Right lobe of liver (tissue), 6 donors: ENCODE results near the gene GRAMD2A. TPM values are rescaled to one million over a fixed set of nuclear protein-coding genes. Genes with fewer than 3 reads are reported as not detected.

Experiments used
- ATAC-seq, 4 donors: fragments of 200-7000 bp; cut with Tn5 transposase; one replicate each; pipeline ENCODE4 v1.9.1; 2020; ENCODE audit warnings: mild to moderate bottlenecking in 4 of 4, moderate library complexity in 4 of 4
- DNase-seq, 3 donors: peaks; one replicate each; pipeline ENCODE4 v3.0.0-alpha.2; 2020
- H3K27ac ChIP-seq, 3 donors: fragments of 200-600 bp; one replicate each; pipeline ENCODE4 v1.8.0; 2022
- H3K27me3 ChIP-seq, 2 donors: fragments of 200-600 bp; one replicate each; pipeline ENCODE4 v1.8.0; 2022
- H3K36me3 ChIP-seq, 4 donors: fragments of 200-600 bp; sonication (generic) in 1 of 4; one replicate each; pipeline versions ENCODE4 v1.5.1 to v1.8.0; 2017 to 2022; ENCODE audit warnings: control low read depth in 1 of 4
- H3K4me1 ChIP-seq, 4 donors: fragments of 200-600 bp; sonication (generic) in 1 of 4; one replicate each; pipeline versions ENCODE4 v1.5.1 to v1.8.0; 2017 to 2022; ENCODE audit warnings: control low read depth in 1 of 4
- H3K4me3 ChIP-seq, 3 donors: fragments of 200-600 bp; one replicate each; pipeline ENCODE4 v1.8.0; 2022
- H3K9me3 ChIP-seq, 4 donors: fragments of 200-600 bp; sonication (generic) in 1 of 4; one replicate each; pipeline versions ENCODE4 v1.5.1 to v1.8.0; 2017 to 2022; ENCODE audit warnings: control low read depth in 1 of 4
- POLR2A ChIP-seq: fragments of 450-650 bp; IDR thresholded peaks from one replicate; pipeline ENCODE4 v1.6.1; 2017; ENCODE audit warnings: antibody characterized with exemption, mild to moderate bottlenecking
- WGBS: methylation state at CpG from one replicate; pipeline ENCODE4 v1.1.6; 2018; ENCODE audit warnings: low coverage, low lambda C conversion rate; ENCODE audit not compliant: insufficient coverage; ENCODE audit errors: missing lambda C conversion rate; 5-methylcytosine and 5-hydroxymethylcytosine counted together
- intact Hi-C, 2 donors: fragments of 100-400 bp; cut with DNase I; formaldehyde crosslinking; loops; one replicate each; pipeline versions ENCODE4 v1.11.2 to v1.14.1; 2022
- long read RNA-seq: library from polyadenylated mRNA; unstranded; transcript quantifications from one replicate; pipeline ENCODE4 v2.0.0, GENCODE V29; 2019
- total RNA-seq, 6 experiments: library from RNA; depleted of rRNA in 2 of 6; stranded (reverse); fragments of >200 nt in 2 of 6; fragmentation: NEBNext Ultra II Directional in 3 of 6; extraction: Animal tissue kit (Norgen Biotek cat#: 25700) in 3 of 6; gene quantifications; one replicate each; pipeline versions ENCODE4 v1.1.0 to v1.2.4, GENCODE V29; 2016 to 2023
- TF ChIP-seq, protein P1 (sequence below), 4 donors: fragments of 200-600 bp in 3 of 4; fragments of 450-650 bp in 1 of 4; IDR thresholded peaks; one replicate each; pipeline versions ENCODE4 v1.5.1 to v1.8.0; 2016 to 2022; ENCODE audit warnings: antibody characterized with exemption in 4 of 4, mild to moderate bottlenecking in 2 of 4
- donor health status: DM: no; HTN: yes; CAD: no.
- donor health status: DM: no; HTN: no; CAD: no.
- donor health status: DM: no; HTN: no; CAD: no.
- donor health status: DM: no; HTN: yes; CAD: no.
- donor health status: DM: no; HTN: yes; CAD: no.

Gene GRAMD2A
- total RNA-seq = not detected
- long read RNA-seq = 0 reads

GRCh38 chr15:72197460-72198355, at the start of gene GRAMD2A:
TSS of gene GRAMD2A (minus strand) at chr15:72197787.
- peak within 1 kb of the TSS in 2 of 3 donors; percentile 13 to 29 for H3K4me3 ChIP-seq
- peaks cover 0 to 5% (median 0%) of the 10 kb centered on the region in 4 donors for H3K4me1 ChIP-seq
- WGBS = 37% methylated on average over 18 of the region's 83 CpGs
- no peak for DNase-seq
- TF ChIP-seq POLR2A = no peak
- TF ChIP-seq, protein P1, sequence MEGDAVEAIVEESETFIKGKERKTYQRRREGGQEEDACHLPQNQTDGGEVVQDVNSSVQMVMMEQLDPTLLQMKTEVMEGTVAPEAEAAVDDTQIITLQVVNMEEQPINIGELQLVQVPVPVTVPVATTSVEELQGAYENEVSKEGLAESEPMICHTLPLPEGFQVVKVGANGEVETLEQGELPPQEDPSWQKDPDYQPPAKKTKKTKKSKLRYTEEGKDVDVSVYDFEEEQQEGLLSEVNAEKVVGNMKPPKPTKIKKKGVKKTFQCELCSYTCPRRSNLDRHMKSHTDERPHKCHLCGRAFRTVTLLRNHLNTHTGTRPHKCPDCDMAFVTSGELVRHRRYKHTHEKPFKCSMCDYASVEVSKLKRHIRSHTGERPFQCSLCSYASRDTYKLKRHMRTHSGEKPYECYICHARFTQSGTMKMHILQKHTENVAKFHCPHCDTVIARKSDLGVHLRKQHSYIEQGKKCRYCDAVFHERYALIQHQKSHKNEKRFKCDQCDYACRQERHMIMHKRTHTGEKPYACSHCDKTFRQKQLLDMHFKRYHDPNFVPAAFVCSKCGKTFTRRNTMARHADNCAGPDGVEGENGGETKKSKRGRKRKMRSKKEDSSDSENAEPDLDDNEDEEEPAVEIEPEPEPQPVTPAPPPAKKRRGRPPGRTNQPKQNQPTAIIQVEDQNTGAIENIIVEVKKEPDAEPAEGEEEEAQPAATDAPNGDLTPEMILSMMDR (IDR thresholded peaks at IDR 0.05) = no peak
- no peaks in the 10 kb centered on the region for H3K9me3 ChIP-seq
- intact Hi-C loops = loop anchor here in 1 of 2 donors (10.0 kb wide), 1 partner anchor 87 kb away; no protein-coding TSS in a partner anchor
- H3K36me3 ChIP-seq = peaks cover 0 to 4% (median 0%) of the 10 kb centered on the region in 4 donors
- H3K27ac ChIP-seq = no peak within 1 kb of the TSS
- H3K27me3 ChIP-seq = peaks cover 0 to 8% of the 10 kb centered on the region in 2 donors
- ATAC-seq = peak; percentile 3 to 32 (median 16)

GRCh38 chr15:72242775-72243370, 45.3 kb upstream of the GRAMD2A start:
- TF ChIP-seq POLR2A = no peak
- TF ChIP-seq, protein P1 (IDR thresholded peaks at IDR 0.05) = no peak

DNA sequence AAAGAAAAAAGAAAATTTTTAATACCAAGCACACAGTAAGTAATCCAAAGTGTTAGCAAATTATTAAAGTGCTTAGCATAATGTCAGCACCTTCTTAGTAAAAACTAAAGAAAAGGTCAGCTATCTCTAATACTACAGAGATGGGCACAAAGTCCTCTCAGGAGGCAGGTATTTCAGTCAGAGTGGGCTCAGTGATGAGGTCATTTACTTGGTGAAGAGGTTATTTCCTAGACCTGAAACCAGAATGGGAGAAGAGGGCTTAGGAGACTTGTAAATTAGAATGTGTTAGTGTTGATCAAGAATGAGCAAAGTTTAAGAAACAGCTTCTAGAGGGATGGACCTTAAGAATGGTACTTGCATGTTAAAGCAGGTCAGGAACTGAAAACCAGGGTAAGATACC, 42.1 kb upstream of the GRAMD2A start:
- intact Hi-C loops = no loop called here
- no peak overlapping the region for H3K27ac ChIP-seq
- TF ChIP-seq, protein P1 (IDR thresholded peaks at IDR 0.05) = no peak
- TF ChIP-seq POLR2A = no peak
- no peak for DNase-seq
- H3K4me1 ChIP-seq = no peaks in the 10 kb centered on the region
- H3K27me3 ChIP-seq = no peaks in the 10 kb centered on the region
- H3K9me3 ChIP-seq = no peaks in the 10 kb centered on the region
- ATAC-seq = no peak
- no peak overlapping the region for H3K4me3 ChIP-seq
- peaks cover 0 to 8% (median 2%) of the 10 kb centered on the region in 4 donors for H3K36me3 ChIP-seq

More at GRCh38 chr15:72242775-72243370, 45.3 kb upstream of the GRAMD2A start:
- intact Hi-C loops = no loop called here
- H3K4me1 ChIP-seq = no peaks in the 10 kb centered on the region
- DNase-seq (no peak), ATAC-seq (no peak)
- 66% methylated on average over 2 of the region's 2 CpGs for WGBS
- H3K4me3 ChIP-seq = no peak overlapping the region
- no peak overlapping the region for H3K27ac ChIP-seq
- no peaks in the 10 kb centered on the region for H3K27me3 ChIP-seq
- no peaks in the 10 kb centered on the region for H3K9me3 ChIP-seq
- peaks cover 0 to 8% (median 2%) of the 10 kb centered on the region in 4 donors for H3K36me3 ChIP-seq

- WGBS = 86% methylated on average over 1 of the region's 3 CpGs
- peaks cover 0 to 8% (median 2%) of the 10 kb centered on the region in 4 donors for H3K36me3 ChIP-seq
- no peaks in the 10 kb centered on the region for H3K27me3 ChIP-seq
- intact Hi-C loops = no loop called here
- no peak for DNase-seq
- TF ChIP-seq, protein P1 (IDR thresholded peaks at IDR 0.05) = no peak
- TF ChIP-seq POLR2A = no peak
- H3K4me1 ChIP-seq = no peaks in the 10 kb centered on the region
- H3K9me3 ChIP-seq = no peaks in the 10 kb centered on the region
- no peak for ATAC-seq
- H3K4me3 ChIP-seq = no peak overlapping the region
- no peak overlapping the region for H3K27ac ChIP-seq
These were observed 41.0 kb upstream of the GRAMD2A start for GRCh38 chr15:72238586-72238985.
